GM19467 (cell line): ENCODE results near the gene ZNF423.

Experiments used
- ATAC-seq: cut with Tn5 transposase; IDR thresholded peaks from one replicate; pipeline ENCODE4 v1.9.1; 2021; ENCODE audit warnings: mild to moderate bottlenecking, moderate library complexity; ENCODE audit not compliant: unreplicated experiment

ZNF423 gene

GRCh38 chr16:49674990-49675389 lies 180.9 kb downstream of the ZNF423 start:
- no peak for ATAC-seq

GRCh38 chr16:49674351-49674851 lies 181.5 kb downstream of the ZNF423 start:
- ATAC-seq: no peak

- no peak for ATAC-seq
Measured at GRCh38 chr16:49673442-49673841, 182.5 kb downstream of the ZNF423 start.

- ATAC-seq: no peak
Measured at GRCh38 chr16:49672753-49673152, 183.2 kb downstream of the ZNF423 start.

DNA sequence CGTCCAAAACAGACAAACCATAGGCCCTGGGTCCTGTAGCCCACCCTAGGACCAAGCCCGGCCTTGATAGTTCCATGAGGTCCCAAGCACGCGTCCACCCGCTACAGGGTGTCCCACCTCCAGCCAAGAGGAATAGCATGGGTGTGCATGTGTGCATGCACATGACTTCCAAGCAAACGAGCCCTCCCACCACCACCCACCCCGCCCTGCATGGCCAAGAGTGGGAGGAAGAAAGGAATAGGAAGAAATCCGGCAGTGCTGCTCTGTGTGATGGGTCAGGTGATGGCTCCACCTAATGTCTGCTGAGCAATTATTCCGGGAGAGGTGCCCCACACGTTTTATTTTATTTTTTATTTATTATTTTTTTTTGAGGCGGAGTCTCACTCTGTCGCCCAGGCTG lies 184.6 kb downstream of the ZNF423 start:
- no peak for ATAC-seq

GRCh38 chr16:49670627-49671026 lies 185.3 kb downstream of the ZNF423 start:
- ATAC-seq: no peak

DNA sequence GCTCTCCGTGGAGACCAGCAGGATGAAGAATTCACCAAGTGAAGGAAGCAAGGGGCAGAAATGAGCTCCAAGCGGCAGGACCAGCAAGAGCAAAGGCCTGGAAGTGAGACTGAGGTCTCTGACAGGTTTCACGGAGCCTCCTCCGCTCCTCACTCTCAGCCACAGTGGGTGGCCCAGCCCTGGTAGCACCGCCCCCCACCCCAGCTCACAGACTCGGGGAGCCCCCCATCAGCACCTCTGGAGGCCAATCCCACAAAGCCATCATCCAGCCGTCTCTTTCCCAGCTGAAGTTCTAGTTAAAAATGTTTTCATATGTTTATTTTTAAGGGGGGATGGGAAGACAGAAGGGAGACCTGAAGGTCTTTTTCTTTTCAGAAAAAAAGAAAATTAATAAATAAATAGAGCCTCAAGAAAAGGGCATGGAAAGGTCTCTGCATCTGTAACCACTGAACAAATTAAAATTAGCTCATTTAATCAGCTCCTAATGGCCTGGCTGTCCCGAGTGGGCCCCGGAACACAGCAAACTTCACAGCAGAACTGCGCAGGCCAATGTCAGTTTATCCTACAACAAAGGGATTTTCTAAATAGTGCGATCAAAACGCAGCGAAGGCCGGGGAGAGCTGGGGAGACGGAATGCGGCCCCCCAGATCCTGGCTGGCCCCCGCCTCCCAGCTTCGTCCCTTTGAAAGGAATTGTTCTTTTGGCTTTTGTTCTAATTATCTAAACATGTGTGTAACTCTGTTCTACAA lies 190.3 kb downstream of the ZNF423 start:
- ATAC-seq: no peak

DNA sequence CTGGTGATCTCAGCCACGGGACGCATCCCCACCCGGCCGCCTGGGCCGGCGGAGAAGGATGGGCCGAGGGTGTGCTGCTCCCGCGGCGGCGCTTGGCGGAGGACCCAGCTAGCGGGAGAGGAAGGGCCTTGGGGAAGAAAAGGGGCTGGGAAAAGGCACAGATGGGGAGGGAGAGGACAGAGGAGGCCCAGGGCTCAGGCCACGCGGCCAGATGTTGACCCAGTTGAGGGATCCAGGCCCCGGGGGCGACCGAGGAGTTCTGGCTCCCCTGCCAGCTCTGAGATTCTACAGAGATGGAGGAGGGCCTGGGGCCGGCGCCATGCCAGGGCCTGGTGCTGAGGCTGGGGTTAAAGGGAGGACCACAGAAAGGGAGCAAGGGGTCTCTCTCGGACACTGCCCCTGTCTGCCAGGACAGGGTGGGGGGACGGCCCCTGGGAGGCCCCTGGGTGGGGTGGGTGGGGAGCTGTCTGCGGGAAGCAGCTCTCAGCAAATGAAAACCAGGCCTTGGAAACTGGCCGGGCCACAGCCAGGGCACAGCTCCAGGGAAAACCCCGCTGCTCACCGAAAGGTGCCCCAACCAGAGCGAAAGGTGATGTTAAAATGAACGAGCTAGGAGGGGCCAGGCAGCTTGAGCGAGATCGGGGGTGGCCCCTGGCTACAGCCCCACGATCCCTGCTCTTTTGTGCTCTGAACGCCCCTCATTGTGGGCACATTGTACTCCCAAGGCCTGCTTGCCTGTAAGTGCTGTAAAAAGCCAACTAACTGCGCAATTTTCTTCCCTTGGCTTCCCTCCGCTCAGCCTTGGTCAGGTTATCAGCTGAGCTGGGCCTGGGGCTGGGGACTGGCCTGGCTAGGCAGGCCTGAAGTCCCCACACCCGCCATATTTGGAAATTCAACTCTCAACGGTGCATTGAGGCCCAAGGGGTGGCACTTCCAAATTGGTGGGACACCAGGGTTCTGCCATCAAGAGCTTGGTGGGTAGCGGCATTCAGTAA lies 191.4 kb downstream of the ZNF423 start:
- ATAC-seq: no peak

GRCh38 chr16:49663081-49664065 lies 192.5 kb downstream of the ZNF423 start:
- no peak for ATAC-seq

GRCh38 chr16:49662569-49662968 lies 193.3 kb downstream of the ZNF423 start:
- ATAC-seq: no peak

- no peak for ATAC-seq
Measured at GRCh38 chr16:49661465-49662187, 194.3 kb downstream of the ZNF423 start.

GRCh38 chr16:49660626-49661025 lies 195.3 kb downstream of the ZNF423 start:
- ATAC-seq: no peak

GRCh38 chr16:49659356-49659755 lies 196.6 kb downstream of the ZNF423 start:
- ATAC-seq: no peak

GRCh38 chr16:49658531-49658930 lies 197.4 kb downstream of the ZNF423 start:
- ATAC-seq: no peak

DNA sequence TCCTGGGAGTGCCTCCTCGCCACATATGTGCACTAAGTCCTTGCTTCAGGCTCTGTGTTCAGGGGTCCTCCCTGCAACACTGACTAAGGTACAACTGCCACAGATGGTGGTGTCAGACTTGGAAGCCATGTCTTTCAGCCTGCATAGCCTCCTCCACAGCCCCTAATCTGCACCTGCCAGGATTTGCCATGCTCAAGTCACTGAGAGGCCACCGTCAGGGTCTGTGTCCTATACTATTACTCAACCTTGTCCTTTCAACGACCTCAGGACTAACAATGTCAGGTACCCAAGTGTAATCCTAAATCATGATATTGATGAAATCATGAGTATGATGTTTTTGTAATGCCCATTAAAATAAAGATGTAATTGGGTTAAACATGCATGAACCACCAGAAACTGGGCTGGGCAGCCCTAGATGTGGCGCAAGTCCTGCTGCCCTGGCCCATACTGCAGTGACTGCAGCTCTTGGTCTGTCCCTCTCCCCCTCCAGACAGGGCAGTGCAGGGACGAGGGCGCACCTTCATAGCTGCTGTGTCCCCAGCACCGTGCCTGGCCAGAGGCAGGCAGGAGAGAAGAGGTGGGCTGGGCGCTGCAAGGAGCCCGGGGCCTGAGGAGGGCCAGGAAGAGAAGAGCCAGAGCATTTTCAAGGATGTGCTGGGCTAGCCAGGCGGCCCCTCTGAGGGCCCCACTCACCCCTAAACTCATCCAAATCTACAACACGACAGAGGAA lies 198.0 kb downstream of the ZNF423 start:
- ATAC-seq: no peak

DNA sequence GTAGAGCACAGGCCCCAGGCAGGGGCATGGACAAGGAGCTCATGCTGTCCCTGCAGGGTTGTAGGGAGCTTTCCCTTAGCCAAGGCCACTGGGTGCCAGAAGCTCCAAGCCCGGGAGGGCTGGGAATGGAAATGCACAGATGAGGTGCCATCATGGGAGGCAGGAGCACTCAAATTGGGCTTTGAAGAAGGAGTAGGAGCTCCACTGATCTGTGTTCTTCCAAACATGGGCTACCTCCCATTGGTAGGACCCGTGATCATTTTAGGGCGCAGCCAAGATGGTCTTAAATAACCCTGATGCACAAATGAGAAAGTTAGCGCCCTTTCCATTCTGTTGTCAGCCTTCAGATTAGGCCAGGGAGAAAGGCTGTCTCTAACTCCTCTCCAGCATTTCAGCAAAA lies 201.5 kb downstream of the ZNF423 start:
- no peak for ATAC-seq

GRCh38 chr16:49653577-49653976 lies 202.3 kb downstream of the ZNF423 start:
- ATAC-seq: no peak

- no peak for ATAC-seq
Measured at GRCh38 chr16:49653173-49653570, 202.7 kb downstream of the ZNF423 start.
